ENCODE measurements around the gene NHLH2. TPM values are rescaled to one million over a fixed set of nuclear protein-coding genes. Genes with fewer than 3 reads are reported as not detected.

NHLH2 gene
- polyA plus RNA-seq, 2 of the 4 experiments (the other 2 are of a cell fraction): not detected

DNA sequence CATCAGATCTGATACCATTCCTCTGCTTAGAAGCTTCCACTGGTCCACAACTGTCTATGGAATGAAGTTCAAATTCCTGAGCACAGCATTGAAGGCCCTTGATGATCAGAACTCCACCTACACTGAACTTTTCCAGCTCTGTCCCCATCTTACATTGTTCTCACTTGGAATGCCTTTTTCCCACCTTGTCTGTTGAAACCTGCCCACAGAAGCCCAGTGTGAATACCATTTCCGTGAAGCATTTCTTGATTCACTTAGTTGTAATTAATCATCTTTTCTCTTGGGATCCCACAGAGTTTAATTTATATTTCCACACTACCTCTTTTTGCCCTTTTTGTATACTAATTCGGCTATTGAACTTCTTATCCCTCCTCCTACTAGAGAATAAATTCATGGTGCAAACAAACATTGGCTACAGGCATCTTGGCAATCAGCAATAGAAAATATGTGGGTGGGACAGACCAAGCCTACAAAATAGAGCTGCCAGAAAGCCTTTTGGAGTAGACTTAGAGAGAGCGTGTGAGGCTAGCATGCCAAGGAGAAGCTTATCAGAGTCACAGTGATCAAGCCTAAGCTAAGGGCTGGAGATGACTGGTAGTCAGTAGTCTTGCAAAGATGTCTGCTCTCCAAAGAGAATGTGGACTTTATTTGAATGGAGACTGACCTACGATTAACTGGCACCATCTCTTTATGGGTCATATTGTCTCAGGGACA is 26.1 kb downstream of the NHLH2 start:
- ATAC-seq: no peak
- TF ChIP-seq CEBPB (IDR thresholded peaks at IDR 0.05): no peak
- TF ChIP-seq RCOR1 (IDR thresholded peaks at IDR 0.05; ENCODE audit: low read depth, low read length): no peak
- TF ChIP-seq EHF (CRISPR knock-in tag; IDR thresholded peaks at IDR 0.05): no peak
- TF ChIP-seq, protein P1, sequence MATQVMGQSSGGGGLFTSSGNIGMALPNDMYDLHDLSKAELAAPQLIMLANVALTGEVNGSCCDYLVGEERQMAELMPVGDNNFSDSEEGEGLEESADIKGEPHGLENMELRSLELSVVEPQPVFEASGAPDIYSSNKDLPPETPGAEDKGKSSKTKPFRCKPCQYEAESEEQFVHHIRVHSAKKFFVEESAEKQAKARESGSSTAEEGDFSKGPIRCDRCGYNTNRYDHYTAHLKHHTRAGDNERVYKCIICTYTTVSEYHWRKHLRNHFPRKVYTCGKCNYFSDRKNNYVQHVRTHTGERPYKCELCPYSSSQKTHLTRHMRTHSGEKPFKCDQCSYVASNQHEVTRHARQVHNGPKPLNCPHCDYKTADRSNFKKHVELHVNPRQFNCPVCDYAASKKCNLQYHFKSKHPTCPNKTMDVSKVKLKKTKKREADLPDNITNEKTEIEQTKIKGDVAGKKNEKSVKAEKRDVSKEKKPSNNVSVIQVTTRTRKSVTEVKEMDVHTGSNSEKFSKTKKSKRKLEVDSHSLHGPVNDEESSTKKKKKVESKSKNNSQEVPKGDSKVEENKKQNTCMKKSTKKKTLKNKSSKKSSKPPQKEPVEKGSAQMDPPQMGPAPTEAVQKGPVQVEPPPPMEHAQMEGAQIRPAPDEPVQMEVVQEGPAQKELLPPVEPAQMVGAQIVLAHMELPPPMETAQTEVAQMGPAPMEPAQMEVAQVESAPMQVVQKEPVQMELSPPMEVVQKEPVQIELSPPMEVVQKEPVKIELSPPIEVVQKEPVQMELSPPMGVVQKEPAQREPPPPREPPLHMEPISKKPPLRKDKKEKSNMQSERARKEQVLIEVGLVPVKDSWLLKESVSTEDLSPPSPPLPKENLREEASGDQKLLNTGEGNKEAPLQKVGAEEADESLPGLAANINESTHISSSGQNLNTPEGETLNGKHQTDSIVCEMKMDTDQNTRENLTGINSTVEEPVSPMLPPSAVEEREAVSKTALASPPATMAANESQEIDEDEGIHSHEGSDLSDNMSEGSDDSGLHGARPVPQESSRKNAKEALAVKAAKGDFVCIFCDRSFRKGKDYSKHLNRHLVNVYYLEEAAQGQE (IDR thresholded peaks at IDR 0.05): no peak
- TF ChIP-seq FOSB (CRISPR knock-in tag; IDR thresholded peaks at IDR 0.05): no peak
- TF ChIP-seq CBX2 (IDR thresholded peaks at IDR 0.05; ENCODE audit: borderline replicate concordance, low read depth): no peak
- no peak for TF ChIP-seq MAFK (IDR thresholded peaks at IDR 0.05; ENCODE audit: partially characterized antibody)
- TF ChIP-seq HOXB13 (CRISPR knock-in tag; IDR thresholded peaks at IDR 0.05; ENCODE audit: low read depth): no peak
- TF ChIP-seq, protein P2, sequence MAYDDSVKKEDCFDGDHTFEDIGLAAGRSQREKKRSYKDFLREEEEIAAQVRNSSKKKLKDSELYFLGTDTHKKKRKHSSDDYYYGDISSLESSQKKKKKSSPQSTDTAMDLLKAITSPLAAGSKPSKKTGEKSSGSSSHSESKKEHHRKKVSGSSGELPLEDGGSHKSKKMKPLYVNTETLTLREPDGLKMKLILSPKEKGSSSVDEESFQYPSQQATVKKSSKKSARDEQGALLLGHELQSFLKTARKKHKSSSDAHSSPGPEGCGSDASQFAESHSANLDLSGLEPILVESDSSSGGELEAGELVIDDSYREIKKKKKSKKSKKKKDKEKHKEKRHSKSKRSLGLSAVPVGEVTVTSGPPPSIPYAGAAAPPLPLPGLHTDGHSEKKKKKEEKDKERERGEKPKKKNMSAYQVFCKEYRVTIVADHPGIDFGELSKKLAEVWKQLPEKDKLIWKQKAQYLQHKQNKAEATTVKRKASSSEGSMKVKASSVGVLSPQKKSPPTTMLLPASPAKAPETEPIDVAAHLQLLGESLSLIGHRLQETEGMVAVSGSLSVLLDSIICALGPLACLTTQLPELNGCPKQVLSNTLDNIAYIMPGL (CRISPR knock-in tag; IDR thresholded peaks at IDR 0.05; ENCODE audit: borderline replicate concordance): no peak
- no peak for TF ChIP-seq TP53 (CRISPR knock-in tag; IDR thresholded peaks at IDR 0.05)
- no peak for TF ChIP-seq BCL3 (IDR thresholded peaks at IDR 0.05)
- no peak for TF ChIP-seq MAZ (IDR thresholded peaks at IDR 0.05; ENCODE audit: borderline replicate concordance, low read depth, low read length)
- no peak for DNase-seq (ENCODE audit: low read depth in 1 of 2, low spot score in 1 of 2)
- H3K27ac ChIP-seq: no peak overlapping the region
- CTCF ChIA-PET: interaction anchor here (1.0 to 1.6 kb wide), 2 partner anchors 167 to 206 kb away, joined by 3 to 6 read pairs; no protein-coding TSS in a partner anchor
- no peak for FAIRE-seq
- H3K4me1 ChIP-seq: no peaks in the 10 kb centered on the region
- 48% methylated on average over 4 of the region's 4 CpGs for WGBS (ENCODE audit: missing lambda C conversion rate)
- no peaks in the 10 kb centered on the region for H3K9me3 ChIP-seq
- no peak overlapping the region for H3K4me2 ChIP-seq
- no peak overlapping the region for H3K4me3 ChIP-seq
- POLR2A ChIA-PET: no interaction called here

- no peak for ATAC-seq
- TF ChIP-seq CBX2 (IDR thresholded peaks at IDR 0.05; ENCODE audit: borderline replicate concordance, low read depth): no peak
- no peak for TF ChIP-seq KDM1A (IDR thresholded peaks at IDR 0.05; ENCODE audit: low read depth)
- no peak for TF ChIP-seq CTCF (IDR thresholded peaks at IDR 0.05)
- TF ChIP-seq, protein P3, sequence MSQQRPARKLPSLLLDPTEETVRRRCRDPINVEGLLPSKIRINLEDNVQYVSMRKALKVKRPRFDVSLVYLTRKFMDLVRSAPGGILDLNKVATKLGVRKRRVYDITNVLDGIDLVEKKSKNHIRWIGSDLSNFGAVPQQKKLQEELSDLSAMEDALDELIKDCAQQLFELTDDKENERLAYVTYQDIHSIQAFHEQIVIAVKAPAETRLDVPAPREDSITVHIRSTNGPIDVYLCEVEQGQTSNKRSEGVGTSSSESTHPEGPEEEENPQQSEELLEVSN (IDR thresholded peaks at IDR 0.05; ENCODE audit: borderline replicate concordance, low read depth): no peak
- no peak for TF ChIP-seq GATA3 (IDR thresholded peaks at IDR 0.05; ENCODE audit: borderline replicate concordance)
- no peak for TF ChIP-seq JUNB (IDR thresholded peaks at IDR 0.05)
- TF ChIP-seq NPAS2 (CRISPR knock-in tag; IDR thresholded peaks at IDR 0.05; ENCODE audit: borderline replicate concordance): no peak
- no peak for TF ChIP-seq TFCP2L1 (CRISPR knock-in tag; IDR thresholded peaks at IDR 0.05)
- TF ChIP-seq RCOR1 (IDR thresholded peaks at IDR 0.05; ENCODE audit: low read depth, low read length): no peak
- TF ChIP-seq RAD21 (conservative IDR thresholded peaks at IDR 0.05 in 1 of 2, IDR thresholded peaks at IDR 0.05 in 1 of 2): no peak
- Histone ChIP-seq H3K4me3 (no peak overlapping the region), H3K4me1 (no peaks in the 10 kb centered on the region), H3K27ac (no peak overlapping the region), H3K9me3 (no peaks in the 10 kb centered on the region), H3K4me2 (no peak overlapping the region)
- whole genome bisulfite sequencing (ENCODE audit: missing lambda C conversion rate): 86% methylated on average over 1 of the region's 1 CpG
- CTCF ChIA-PET: no interaction called here
- DNase-seq (ENCODE audit: low read depth in 1 of 2, low spot score in 1 of 2): no peak
- POLR2A ChIA-PET: no interaction called here
- FAIRE-seq: no peak
These were observed 27.2 kb downstream of the NHLH2 start for GRCh38 chr1:115813727-115814126.

Data from A549 (cell line).